HG03442 (cell line): Measurements from ENCODE around the gene SIRT3.
A peak's percentile ranks its signal among the peaks of the same experiment; 100 is the strongest.
"Not testable (repeated sequence)": the region's sequence is repeated elsewhere in the genome, so short reads cannot be mapped to it uniquely, and the experiment has no call there.

Source experiments
- ATAC-seq: cut with Tn5 transposase; IDR thresholded peaks from one replicate; pipeline ENCODE4 v1.9.1; 2021; ENCODE audit warnings: mild to moderate bottlenecking, moderate library complexity; ENCODE audit not compliant: unreplicated experiment

Gene SIRT3

GRCh38 chr11:204587-205109 lies 31.5 kb downstream of the SIRT3 start:
- ATAC-seq: no peak

GRCh38 chr11:203945-204586 lies 32.1 kb downstream of the SIRT3 start:
- no peak for ATAC-seq

- ATAC-seq: no peak
These were observed 32.8 kb downstream of the SIRT3 start for GRCh38 chr11:203056-203944.

- ATAC-seq: no peak
These were observed 33.7 kb downstream of the SIRT3 start for GRCh38 chr11:202490-202889.

GRCh38 chr11:201966-202365 lies 34.2 kb downstream of the SIRT3 start:
- no peak for ATAC-seq

GRCh38 chr11:200224-201003 lies 35.7 kb downstream of the SIRT3 start:
- ATAC-seq: no peak

GRCh38 chr11:199782-200181 lies 36.4 kb downstream of the SIRT3 start:
- ATAC-seq: no peak

- ATAC-seq: no peak
These were observed 37.0 kb downstream of the SIRT3 start for GRCh38 chr11:199004-199581.

- ATAC-seq: no peak
These were observed 37.8 kb downstream of the SIRT3 start for GRCh38 chr11:198236-198806.

- ATAC-seq: no peak
These were observed 38.4 kb downstream of the SIRT3 start for GRCh38 chr11:197741-198235.

- no peak for ATAC-seq
These were observed 39.1 kb downstream of the SIRT3 start for GRCh38 chr11:196786-197731.

GRCh38 chr11:193481-193880 lies 42.7 kb downstream of the SIRT3 start:
- not testable (repeated sequence) for ATAC-seq

- not testable (repeated sequence) for ATAC-seq
These were observed 43.4 kb downstream of the SIRT3 start, which contains the start of gene SCGB1C1 for GRCh38 chr11:192674-193128. SCGB1C1 (plus strand) TSS chr11:193078; CDS start chr11:193100, 22 bp downstream.

- not testable (repeated sequence) for ATAC-seq
These were observed 44.4 kb downstream of the SIRT3 start for GRCh38 chr11:191490-192478.

GRCh38 chr11:190546-190945 lies 45.6 kb downstream of the SIRT3 start:
- not testable (repeated sequence) for ATAC-seq

- peak; percentile 72 for ATAC-seq
These were observed 46.3 kb downstream of the SIRT3 start for GRCh38 chr11:189843-190311.

- not testable (repeated sequence) for ATAC-seq
These were observed 46.9 kb downstream of the SIRT3 start for GRCh38 chr11:189200-189783.
